Measurements from ENCODE around the gene CIAO3.
A peak's percentile ranks its signal among the peaks of the same experiment; 100 is the strongest.

Gene CIAO3

GRCh38 chr16:765488-765865, 24.7 kb upstream of the CIAO3 start:
- ChIA-PET CTCF (no interaction called here), POLR2A (ENCODE audit: low non-redundant PET) (no interaction called here)
- no peak overlapping the region for H3K27ac ChIP-seq
- DNase-seq (ENCODE audit: low spot score): no peak
- no peak for TF ChIP-seq CTCF (conservative IDR thresholded peaks at IDR 0.05; ENCODE audit: low read depth)

- ChIA-PET CTCF (no interaction called here), POLR2A (ENCODE audit: low non-redundant PET) (no interaction called here)
- no peak for TF ChIP-seq CTCF (conservative IDR thresholded peaks at IDR 0.05; ENCODE audit: low read depth)
- DNase-seq (ENCODE audit: low spot score): no peak
- no peak overlapping the region for H3K27ac ChIP-seq
Measured at GRCh38 chr16:764848-765487, 24.2 kb upstream of the CIAO3 start.

- H3K27ac ChIP-seq: no peak overlapping the region
- POLR2A ChIA-PET (ENCODE audit: low non-redundant PET): no interaction called here
- TF ChIP-seq CTCF (conservative IDR thresholded peaks at IDR 0.05; ENCODE audit: low read depth): no peak
- CTCF ChIA-PET: no interaction called here
- DNase-seq (ENCODE audit: low spot score): no peak
Measured at GRCh38 chr16:764184-764750, 23.5 kb upstream of the CIAO3 start.

GRCh38 chr16:763369-764183, 22.8 kb upstream of the CIAO3 start:
- no peak for DNase-seq (ENCODE audit: low spot score)

GRCh38 chr16:762595-763268, 21.9 kb upstream of the CIAO3 start:
- H3K27ac ChIP-seq: peak overlapping the region; percentile 68
- TF ChIP-seq CTCF (conservative IDR thresholded peaks at IDR 0.05; ENCODE audit: low read depth): no peak
- ChIA-PET CTCF (interaction anchor here (0.9 to 1.1 kb wide), 2 partner anchors 17 to 23 kb away, joined by 5 to 6 read pairs; no protein-coding TSS in a partner anchor), POLR2A (ENCODE audit: low non-redundant PET) (no interaction called here)
- no peak for DNase-seq (ENCODE audit: low spot score)

More at GRCh38 chr16:763369-764183, 22.8 kb upstream of the CIAO3 start:
- CTCF ChIA-PET: interaction anchor here (0.5 to 0.8 kb wide), 2 partner anchors 22 to 333 kb away, joined by 3 to 5 read pairs; no protein-coding TSS in a partner anchor
- H3K27ac ChIP-seq: peak overlapping the region; percentile 68
- no peak for TF ChIP-seq CTCF (conservative IDR thresholded peaks at IDR 0.05; ENCODE audit: low read depth)
- POLR2A ChIA-PET (ENCODE audit: low non-redundant PET): no interaction called here
